ENCODE measurements around the gene BTG1.

BTG1 gene

GRCh38 chr12:92123780-92124688 lies 21.6 kb downstream of the BTG1 start:
- in situ Hi-C loops (cut with MboI; ENCODE audit: low pct_unique_long_range_greater_than_20kb, low sequenced_read_pairs, unreplicated experiment): no loop called here
- DNase-seq (ENCODE audit: low spot score): no peak
- TF ChIP-seq, protein P1, sequence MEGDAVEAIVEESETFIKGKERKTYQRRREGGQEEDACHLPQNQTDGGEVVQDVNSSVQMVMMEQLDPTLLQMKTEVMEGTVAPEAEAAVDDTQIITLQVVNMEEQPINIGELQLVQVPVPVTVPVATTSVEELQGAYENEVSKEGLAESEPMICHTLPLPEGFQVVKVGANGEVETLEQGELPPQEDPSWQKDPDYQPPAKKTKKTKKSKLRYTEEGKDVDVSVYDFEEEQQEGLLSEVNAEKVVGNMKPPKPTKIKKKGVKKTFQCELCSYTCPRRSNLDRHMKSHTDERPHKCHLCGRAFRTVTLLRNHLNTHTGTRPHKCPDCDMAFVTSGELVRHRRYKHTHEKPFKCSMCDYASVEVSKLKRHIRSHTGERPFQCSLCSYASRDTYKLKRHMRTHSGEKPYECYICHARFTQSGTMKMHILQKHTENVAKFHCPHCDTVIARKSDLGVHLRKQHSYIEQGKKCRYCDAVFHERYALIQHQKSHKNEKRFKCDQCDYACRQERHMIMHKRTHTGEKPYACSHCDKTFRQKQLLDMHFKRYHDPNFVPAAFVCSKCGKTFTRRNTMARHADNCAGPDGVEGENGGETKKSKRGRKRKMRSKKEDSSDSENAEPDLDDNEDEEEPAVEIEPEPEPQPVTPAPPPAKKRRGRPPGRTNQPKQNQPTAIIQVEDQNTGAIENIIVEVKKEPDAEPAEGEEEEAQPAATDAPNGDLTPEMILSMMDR (IDR thresholded peaks at IDR 0.05; ENCODE audit: extremely low read depth, insufficient read depth, missing control alignments): no peak

GRCh38 chr12:92122941-92123779 lies 22.5 kb downstream of the BTG1 start:
- DNase-seq (ENCODE audit: low spot score): no peak
- TF ChIP-seq, protein P1 (IDR thresholded peaks at IDR 0.05; ENCODE audit: extremely low read depth, insufficient read depth, missing control alignments): no peak
- in situ Hi-C loops (cut with MboI; ENCODE audit: low pct_unique_long_range_greater_than_20kb, low sequenced_read_pairs, unreplicated experiment): no loop called here

DNA sequence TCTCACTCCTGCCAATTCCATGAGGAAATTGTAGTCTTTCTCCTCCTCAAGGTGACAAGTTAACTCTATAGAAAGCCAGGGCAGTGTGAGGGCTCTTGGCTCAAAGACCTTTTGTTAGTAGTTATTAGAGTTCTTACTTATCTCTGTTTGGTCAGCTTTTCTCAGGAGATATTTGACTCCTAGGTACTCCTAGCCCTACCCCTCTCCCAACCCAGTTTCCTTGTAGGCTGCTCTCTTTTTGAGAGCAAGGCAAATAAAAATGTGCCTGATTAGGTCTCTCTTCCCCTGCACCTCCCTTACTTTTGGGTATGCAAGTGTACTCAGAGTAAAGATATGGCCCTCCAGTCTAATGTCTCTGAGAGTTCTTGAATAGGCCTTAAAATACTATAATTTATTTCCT lies 23.8 kb downstream of the BTG1 start:
- in situ Hi-C loops (cut with MboI; ENCODE audit: low pct_unique_long_range_greater_than_20kb, low sequenced_read_pairs, unreplicated experiment): no loop called here
- TF ChIP-seq, protein P1 (IDR thresholded peaks at IDR 0.05; ENCODE audit: extremely low read depth, insufficient read depth, missing control alignments): no peak
- DNase-seq (ENCODE audit: low spot score): no peak

DNA sequence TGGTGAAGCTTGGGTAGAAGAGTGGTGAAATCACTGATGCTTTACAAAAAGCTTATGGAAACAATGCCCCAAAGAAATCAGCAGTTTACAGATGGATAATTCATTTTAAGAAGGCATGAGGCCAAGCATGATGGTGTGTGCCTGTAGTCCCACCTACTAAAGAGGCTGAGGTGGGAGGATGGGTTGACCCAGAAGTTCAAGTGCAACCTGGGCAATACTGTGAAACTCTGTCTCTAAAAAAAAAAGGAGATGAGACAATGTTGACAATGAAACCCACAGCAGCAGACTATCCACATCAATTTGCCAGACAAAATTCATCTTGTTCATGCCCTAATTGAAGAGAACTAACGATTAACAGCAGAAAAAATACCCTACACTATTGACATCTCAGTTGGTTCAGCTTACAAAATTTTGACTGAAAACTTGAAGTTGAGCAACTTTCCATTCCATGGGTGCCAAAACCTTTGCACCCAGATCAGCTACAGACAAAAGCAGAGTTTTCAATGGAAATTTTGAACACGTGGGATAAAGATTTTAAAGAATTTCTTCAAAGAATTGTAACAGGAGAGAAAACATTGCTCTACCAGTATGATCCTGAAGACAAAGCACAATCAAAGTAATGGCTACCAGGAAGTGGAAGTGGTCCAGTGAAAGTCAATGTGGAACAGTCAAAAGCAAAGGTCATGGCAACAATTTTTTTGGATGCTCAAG lies 26.7 kb downstream of the BTG1 start:
- DNase-seq (ENCODE audit: low spot score): no peak
- in situ Hi-C loops (cut with MboI; ENCODE audit: low pct_unique_long_range_greater_than_20kb, low sequenced_read_pairs, unreplicated experiment): no loop called here
- TF ChIP-seq, protein P1 (IDR thresholded peaks at IDR 0.05; ENCODE audit: extremely low read depth, insufficient read depth, missing control alignments): no peak

DNA sequence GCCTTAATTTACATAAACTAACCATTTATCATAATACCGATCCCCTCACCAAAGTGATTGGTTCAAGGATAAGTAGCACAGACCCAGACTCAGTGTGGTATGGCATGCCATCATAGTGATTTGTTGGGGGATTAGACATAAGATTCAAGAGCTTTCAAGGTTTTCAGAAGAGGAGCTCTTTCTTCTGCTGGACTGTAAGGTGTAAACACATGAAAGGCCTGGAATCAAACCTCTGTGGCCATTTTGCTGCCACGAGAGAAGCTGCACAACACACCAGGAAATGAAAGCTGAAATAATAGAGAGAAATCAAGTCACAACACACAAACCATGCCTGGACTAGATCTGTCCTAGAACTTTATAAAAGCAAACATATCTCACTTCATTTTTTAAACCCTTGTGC lies 30.8 kb downstream of the BTG1 start:
- no peak for DNase-seq (ENCODE audit: low spot score)
- in situ Hi-C loops (cut with MboI; ENCODE audit: low pct_unique_long_range_greater_than_20kb, low sequenced_read_pairs, unreplicated experiment): no loop called here
- TF ChIP-seq, protein P1 (IDR thresholded peaks at IDR 0.05; ENCODE audit: extremely low read depth, insufficient read depth, missing control alignments): no peak

GRCh38 chr12:92111256-92111655 lies 34.4 kb downstream of the BTG1 start:
- DNase-seq (ENCODE audit: low spot score): no peak
- in situ Hi-C loops (cut with MboI; ENCODE audit: low pct_unique_long_range_greater_than_20kb, low sequenced_read_pairs, unreplicated experiment): no loop called here
- TF ChIP-seq, protein P1 (IDR thresholded peaks at IDR 0.05; ENCODE audit: extremely low read depth, insufficient read depth, missing control alignments): no peak
